COLO668 (cell line): ENCODE results near the gene CACNA1E.
"Not testable (repeated sequence)": the region's sequence is repeated elsewhere in the genome, so short reads cannot be mapped to it uniquely, and the experiment has no call there.

Source experiments
- DNase-seq: peaks from one replicate; lab custom pipeline; 2025; ENCODE audit not compliant: unreplicated experiment; lab: John Stamatoyannopoulos, UW

Gene CACNA1E

DNA sequence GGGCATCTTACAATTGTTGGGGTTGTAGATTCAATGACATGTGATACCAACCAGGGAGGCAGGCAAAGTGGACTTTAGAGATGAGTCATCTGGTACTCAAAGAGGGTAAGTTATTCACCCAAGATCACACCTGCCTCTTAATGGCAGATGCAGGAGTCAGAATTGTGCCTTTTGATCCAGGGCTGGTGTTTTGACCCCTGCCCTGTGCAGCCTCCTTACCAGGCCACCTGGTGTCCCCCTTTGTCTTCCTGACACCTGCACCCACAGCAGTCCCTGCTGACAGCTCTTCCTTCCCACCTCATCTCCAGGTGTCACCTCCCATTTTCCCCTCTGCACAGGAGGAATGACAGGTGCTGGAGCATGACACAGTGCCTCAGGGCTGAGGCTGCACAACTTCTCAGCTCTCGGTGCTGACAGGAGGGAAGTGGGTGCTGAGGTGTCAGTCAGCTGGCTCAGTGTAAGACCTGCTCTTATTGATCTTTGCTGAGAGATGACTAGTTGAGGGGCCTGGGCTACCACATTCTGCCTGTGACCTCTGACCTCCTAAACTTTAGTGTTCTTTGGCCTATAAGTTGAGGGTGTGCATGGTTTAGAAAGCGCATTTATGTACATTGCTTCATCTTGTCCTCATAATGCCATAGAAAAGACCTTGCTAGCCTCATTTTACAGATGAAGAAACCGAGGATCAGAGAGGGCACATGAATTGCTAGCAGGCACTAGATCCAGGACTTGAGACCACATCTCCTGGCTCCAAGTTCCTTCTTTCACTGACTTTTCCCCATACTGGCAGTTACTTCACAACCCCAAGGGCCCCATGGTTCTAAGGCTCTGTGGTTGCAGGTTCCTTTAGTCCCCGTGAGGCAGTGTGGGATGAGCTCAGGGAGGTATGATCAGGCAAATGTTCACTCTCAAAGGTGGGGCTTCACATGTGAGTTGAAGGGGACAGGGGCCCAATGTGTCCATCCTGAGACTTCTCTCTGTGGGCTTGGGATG is 31.3 kb downstream of the CACNA1E start:
- DNase-seq: peak; percentile 95

DNA sequence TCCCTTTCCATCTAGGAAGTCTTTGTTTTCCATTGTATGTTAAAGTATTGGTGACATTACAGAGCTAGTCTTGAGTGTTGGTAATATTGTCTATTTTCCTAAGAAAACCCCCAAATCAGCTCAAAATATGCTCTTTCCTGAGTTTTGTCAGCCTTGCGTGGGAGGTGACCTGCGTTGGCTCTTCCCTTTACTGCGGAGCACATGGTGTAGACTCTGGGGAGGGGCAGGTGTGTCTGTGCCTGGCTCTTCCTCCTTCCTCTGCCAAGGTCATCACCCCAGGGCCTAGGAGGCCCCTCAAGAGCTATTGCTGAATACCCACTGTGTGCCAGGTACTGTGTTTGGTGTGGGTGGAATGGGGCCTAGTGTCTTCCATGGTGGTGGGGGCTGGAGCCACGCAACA is 33.4 kb downstream of the CACNA1E start:
- no peak for DNase-seq

DNA sequence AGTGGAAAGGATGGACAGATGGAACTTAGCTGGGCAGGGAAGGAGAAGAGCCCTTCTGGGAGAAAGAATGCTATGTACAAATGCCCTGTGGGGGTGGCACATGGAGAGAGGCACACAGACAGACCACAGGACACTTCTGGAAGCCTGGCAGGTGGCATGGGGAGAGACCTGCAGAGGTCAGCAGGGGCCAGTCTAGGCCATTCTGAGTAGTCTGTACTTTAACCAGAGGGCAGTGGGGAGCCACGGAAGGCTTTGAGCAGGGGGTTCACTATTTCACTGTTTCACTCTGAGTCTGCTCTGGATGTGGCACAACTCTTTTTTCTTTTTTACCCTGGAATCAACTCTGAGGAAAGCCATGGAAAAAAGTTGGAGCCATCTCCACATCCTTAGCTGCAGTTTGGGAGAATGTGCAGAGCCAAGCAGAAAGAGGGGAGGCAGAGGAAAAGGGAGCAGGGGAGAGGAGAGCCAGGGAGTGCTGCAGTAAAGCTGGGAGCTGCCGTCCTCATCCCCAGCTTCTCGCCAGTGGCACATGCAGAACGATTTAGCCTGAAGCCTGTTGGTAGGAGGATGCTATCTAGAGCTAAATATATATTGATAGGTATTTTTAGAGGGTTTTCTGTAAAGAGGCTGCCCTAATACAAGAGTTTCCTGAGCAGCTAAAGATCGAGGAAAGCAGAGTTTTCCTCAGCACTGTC is 34.0 kb downstream of the CACNA1E start:
- DNase-seq: no peak

GRCh38 chr1:181518152-181518551 is 34.8 kb downstream of the CACNA1E start:
- no peak for DNase-seq

DNA sequence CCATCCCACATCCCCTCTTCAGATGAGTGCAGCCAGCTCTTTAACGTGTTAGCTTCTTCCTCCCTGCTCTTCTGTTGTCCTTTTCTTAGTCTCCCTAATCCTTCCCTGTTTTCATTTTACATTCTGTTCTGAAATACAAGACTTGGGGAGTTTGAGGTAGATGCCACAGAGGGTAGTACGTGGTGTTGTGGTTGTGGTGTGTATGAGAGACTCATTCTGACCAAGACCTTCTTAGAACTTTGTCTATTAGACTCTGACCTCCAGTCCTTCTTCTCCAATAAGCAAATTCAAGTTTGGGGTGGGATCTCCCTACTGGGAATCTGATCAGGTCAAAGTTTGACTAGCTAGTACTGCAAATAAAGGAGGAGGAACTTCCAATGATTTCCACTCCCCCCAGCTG is 39.5 kb downstream of the CACNA1E start:
- no peak for DNase-seq

GRCh38 chr1:181525104-181525721 is 41.9 kb downstream of the CACNA1E start:
- DNase-seq: no peak

GRCh38 chr1:181528241-181528640 is 44.9 kb downstream of the CACNA1E start:
- not testable (repeated sequence) for DNase-seq

- no peak for DNase-seq
These were observed 48.1 kb downstream of the CACNA1E start for GRCh38 chr1:181531441-181531840.

GRCh38 chr1:181531951-181532600 is 48.8 kb downstream of the CACNA1E start:
- DNase-seq: no peak

DNA sequence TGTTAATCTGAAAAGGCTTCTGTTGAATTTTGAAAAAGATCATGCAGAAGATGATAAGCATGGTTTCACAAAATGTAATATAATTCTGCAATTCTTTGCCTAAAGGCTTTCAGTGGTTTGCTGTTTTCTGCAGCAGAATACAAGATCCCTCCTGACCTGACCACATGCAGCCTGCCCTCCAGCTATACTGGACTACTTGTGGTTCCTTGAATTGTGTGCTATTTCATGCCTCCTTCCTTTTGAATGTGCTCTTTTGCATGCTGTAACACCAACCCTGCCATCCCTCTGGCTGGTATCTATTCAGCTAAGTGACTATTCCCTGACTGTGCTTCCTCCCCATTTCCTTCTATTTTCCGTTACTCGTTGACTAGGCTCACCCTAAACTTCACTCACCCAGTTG is 55.5 kb downstream of the CACNA1E start:
- DNase-seq: no peak

GRCh38 chr1:181541458-181541857 is 58.1 kb downstream of the CACNA1E start:
- no peak for DNase-seq

DNA sequence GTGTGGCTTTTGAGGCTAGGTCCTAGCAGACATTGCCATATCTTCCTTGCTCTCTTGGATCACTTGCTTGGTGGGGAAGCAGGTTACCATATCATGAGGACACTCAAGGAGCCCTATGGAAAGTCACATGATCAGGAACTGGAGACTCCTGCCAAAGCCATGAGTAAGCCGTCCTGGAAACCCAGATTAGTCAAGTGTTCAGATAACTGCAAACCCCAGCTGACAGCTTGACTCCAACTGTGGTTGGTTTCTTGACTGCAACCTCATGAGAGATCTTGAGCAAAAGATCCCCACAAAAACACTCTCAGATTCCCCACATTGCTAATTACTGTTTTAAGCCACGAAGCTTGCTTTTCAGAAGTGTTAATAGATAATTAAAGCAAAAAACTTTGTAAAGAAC is 58.6 kb downstream of the CACNA1E start:
- no peak for DNase-seq

DNA sequence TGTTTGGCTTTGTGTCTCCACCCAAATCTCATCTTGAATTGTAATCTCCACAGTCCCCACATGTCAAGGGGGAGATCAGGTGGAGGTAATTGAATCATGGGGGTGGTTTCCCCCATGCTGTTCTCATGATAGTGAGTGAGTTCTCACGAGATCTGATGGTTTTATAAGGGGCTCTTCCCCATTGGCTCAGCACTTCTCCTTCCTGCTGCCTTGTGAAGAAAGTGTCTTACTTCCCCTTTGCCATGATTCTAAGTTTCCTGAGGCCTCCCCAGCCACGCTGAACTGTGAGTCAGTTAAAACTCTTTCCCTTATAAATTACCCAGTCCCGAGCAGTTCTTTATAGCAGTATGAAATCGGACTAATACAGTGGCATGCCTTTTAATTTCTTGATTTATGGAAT is 59.1 kb downstream of the CACNA1E start:
- DNase-seq: not testable (repeated sequence)

GRCh38 chr1:181545395-181545794 is 62.1 kb downstream of the CACNA1E start:
- no peak for DNase-seq

- DNase-seq: no peak
These were observed 65.2 kb downstream of the CACNA1E start for GRCh38 chr1:181548497-181548896.

- DNase-seq: no peak
These were observed 67.9 kb downstream of the CACNA1E start for GRCh38 chr1:181551249-181551648.

DNA sequence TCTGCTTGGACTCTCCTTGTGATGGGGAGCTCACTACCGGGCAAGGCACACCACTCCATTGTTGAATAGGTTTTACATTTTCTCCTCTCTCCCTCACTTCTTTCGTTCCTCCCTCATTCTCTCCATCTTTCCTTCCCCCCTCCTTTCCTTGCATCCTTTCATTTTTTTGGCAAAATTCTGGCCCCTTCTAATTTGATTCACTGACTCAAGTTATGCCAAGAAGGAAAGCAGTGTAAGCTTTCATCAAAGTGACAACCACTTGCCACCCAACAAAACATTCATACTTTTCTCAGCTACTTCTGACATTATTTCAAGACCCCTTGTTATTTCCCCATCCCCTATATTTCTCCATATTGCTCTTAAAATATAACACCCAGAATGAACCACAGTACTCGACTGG is 68.4 kb downstream of the CACNA1E start:
- no peak for DNase-seq

DNA sequence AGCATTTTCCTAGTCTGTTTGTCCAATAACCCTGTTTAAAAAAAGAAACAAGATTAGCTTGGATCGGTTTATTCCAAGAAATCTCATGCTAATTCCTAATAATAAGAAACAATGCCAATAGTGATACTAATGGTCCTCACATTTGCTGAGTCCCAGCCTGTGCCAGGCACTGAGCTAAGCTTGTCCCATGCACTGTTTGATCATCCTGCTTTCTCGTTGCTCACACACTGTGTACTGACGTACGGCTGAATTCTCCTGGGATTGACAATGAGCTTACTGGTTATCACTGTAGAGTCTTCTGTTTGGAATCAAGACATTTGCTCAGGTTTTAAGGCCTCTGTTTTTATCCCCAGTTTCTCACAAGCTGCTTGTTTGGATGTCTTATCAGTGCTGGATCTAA is 71.1 kb downstream of the CACNA1E start:
- no peak for DNase-seq

DNA sequence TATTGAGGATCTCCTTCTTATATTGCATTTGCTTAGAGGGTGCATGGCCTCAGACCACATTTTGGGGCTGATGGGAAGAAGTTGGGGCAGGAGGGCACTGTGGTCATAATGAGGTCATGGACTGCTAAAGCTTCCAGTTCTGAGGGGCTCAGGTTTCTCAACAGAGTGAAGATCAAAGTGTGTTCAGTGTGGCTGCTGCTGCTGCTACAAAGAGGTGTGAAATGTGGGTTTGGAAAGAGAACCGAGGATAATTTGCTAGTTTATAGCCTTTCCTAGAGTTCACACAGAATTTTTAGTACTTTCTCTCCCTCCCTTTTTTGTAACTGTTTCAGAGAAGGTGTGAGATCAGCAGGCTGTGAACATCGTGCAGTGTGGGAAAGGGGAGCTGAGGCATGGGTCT is 73.3 kb downstream of the CACNA1E start:
- no peak for DNase-seq

GRCh38 chr1:181557313-181557712 is 74.0 kb downstream of the CACNA1E start:
- DNase-seq: no peak

- no peak for DNase-seq
These were observed 75.1 kb downstream of the CACNA1E start for GRCh38 chr1:181558416-181558815.
